ENCODE data around the gene LAPTM4A. TPM values are rescaled to one million over a fixed set of nuclear protein-coding genes. Genes with fewer than 3 reads are reported as not detected.
A peak's percentile ranks its signal among the peaks of the same experiment; 100 is the strongest.

LAPTM4A gene
- total RNA-seq, 6 experiments from 2014 or later: 80.0 to 143 (median 126) TPM

- H3K27me3 ChIP-seq: peaks cover 0 to 8% of the 10 kb centered on the region in 2 donors
- H3K4me3 ChIP-seq: no peak overlapping the region
- TF ChIP-seq, protein P1, sequence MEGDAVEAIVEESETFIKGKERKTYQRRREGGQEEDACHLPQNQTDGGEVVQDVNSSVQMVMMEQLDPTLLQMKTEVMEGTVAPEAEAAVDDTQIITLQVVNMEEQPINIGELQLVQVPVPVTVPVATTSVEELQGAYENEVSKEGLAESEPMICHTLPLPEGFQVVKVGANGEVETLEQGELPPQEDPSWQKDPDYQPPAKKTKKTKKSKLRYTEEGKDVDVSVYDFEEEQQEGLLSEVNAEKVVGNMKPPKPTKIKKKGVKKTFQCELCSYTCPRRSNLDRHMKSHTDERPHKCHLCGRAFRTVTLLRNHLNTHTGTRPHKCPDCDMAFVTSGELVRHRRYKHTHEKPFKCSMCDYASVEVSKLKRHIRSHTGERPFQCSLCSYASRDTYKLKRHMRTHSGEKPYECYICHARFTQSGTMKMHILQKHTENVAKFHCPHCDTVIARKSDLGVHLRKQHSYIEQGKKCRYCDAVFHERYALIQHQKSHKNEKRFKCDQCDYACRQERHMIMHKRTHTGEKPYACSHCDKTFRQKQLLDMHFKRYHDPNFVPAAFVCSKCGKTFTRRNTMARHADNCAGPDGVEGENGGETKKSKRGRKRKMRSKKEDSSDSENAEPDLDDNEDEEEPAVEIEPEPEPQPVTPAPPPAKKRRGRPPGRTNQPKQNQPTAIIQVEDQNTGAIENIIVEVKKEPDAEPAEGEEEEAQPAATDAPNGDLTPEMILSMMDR (IDR thresholded peaks at IDR 0.05): peak; percentile 55 to 68 (median 61)
- TF ChIP-seq POLR2A (IDR thresholded peaks at IDR 0.05): no peak
- H3K4me1 ChIP-seq: peaks cover 0 to 5% (median 0%) of the 10 kb centered on the region in 4 donors
- DNase-seq (no peak), ATAC-seq (peak; percentile 78 to 88 (median 78))
- 6% methylated on average over 2 of the region's 2 CpGs for WGBS (ENCODE audit: insufficient coverage, low coverage, low lambda C conversion rate, missing lambda C conversion rate)
- intact Hi-C loops (cut with DNase I): no loop called here
- H3K27ac ChIP-seq: no peak overlapping the region
- no peaks in the 10 kb centered on the region for H3K9me3 ChIP-seq
- no peaks in the 10 kb centered on the region for H3K36me3 ChIP-seq
Observed at GRCh38 chr2:20015482-20016083, 35.8 kb downstream of the LAPTM4A start.

DNA sequence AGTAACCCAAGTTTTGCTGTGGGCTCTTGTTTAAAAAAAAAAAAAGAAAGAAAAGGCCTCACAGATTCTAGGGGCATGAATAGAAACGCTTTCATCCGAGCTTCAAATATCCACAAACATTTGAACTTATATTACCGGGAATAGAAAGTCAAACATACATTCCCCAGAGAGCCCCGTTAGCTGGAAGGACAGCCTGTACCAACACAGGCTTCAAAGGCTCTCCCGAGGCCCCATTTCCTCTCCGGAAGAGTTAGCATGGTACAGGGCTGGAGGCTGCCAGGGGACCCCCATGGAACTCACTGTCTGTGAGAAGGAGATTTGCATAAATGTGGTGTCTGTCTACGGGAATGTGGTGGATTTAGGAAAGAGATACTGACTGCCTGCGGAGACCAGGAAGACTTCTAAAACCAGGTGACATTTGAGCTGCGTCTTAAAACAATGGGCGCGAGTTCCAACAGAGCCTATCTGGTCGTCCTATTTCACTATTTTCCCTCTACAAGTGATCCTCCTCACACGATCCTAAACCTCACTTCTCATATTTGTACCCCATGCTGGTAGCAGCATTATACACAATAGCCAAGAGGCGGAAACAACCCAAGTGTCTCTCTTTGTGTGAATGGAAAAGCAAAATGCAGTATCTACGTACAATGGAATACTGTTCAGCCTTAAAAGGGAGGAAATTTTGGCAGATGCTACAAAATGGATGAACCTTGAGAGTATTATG is 38.1 kb downstream of the LAPTM4A start:
- Histone ChIP-seq H3K4me3 (peak overlapping the region in 1 of 3 donors; percentile 51), H3K4me1 (peaks cover 0 to 5% (median 0%) of the 10 kb centered on the region in 4 donors), H3K27ac (no peak overlapping the region), H3K36me3 (no peaks in the 10 kb centered on the region), H3K27me3 (peaks cover 0 to 8% of the 10 kb centered on the region in 2 donors), H3K9me3 (no peaks in the 10 kb centered on the region)
- TF ChIP-seq POLR2A (IDR thresholded peaks at IDR 0.05): no peak
- TF ChIP-seq, protein P1 (IDR thresholded peaks at IDR 0.05): no peak
- DNase-seq (no peak), ATAC-seq (no peak)
- intact Hi-C loops (cut with DNase I): loop anchor here in 1 of 2 donors (5.0 kb wide), 1 partner anchor 84 kb away; no protein-coding TSS in a partner anchor
- WGBS (ENCODE audit: insufficient coverage, low coverage, low lambda C conversion rate, missing lambda C conversion rate): 58% methylated on average over 12 of the region's 15 CpGs

- peaks cover 0 to 5% (median 0%) of the 10 kb centered on the region in 4 donors for H3K4me1 ChIP-seq
- WGBS (ENCODE audit: insufficient coverage, low coverage, low lambda C conversion rate, missing lambda C conversion rate): 4% methylated on average over 5 of the region's 87 CpGs
- ATAC-seq (peak; percentile 70 to 86 (median 72)), DNase-seq (peak in 2 of 3 donors; percentile 46 to 48)
- TF ChIP-seq POLR2A (IDR thresholded peaks at IDR 0.05): no peak
- TF ChIP-seq, protein P1 (IDR thresholded peaks at IDR 0.05): no peak
- H3K9me3 ChIP-seq: no peaks in the 10 kb centered on the region
- H3K27me3 ChIP-seq: peaks cover 0 to 8% of the 10 kb centered on the region in 2 donors
- intact Hi-C loops (cut with DNase I): loop anchor here in 1 of 2 donors (5.0 kb wide), 1 partner anchor 85 kb away; no protein-coding TSS in a partner anchor
- H3K36me3 ChIP-seq: no peaks in the 10 kb centered on the region
- no peak within 1 kb of the TSS for H3K27ac ChIP-seq
- peak within 1 kb of the TSS; percentile 22 to 51 (median 41) for H3K4me3 ChIP-seq
Observed at GRCh38 chr2:20012282-20013125, 38.9 kb downstream of the LAPTM4A start, which contains the start of gene MATN3. TSS of gene MATN3 (minus strand) at chr2:20012668. CDS start at chr2:20012631, 37 bp downstream.

- Histone ChIP-seq H3K9me3 (no peaks in the 10 kb centered on the region), H3K27me3 (peaks cover 0 to 8% of the 10 kb centered on the region in 2 donors), H3K27ac (no peak overlapping the region), H3K4me1 (peaks cover 0 to 5% (median 0%) of the 10 kb centered on the region in 4 donors), H3K4me3 (peak overlapping the region in 2 of 3 donors; percentile 41 to 51), H3K36me3 (no peaks in the 10 kb centered on the region)
- WGBS (ENCODE audit: insufficient coverage, low coverage, low lambda C conversion rate, missing lambda C conversion rate): 52% methylated on average over 4 of the region's 4 CpGs
- no peak for ATAC-seq
- no peak for TF ChIP-seq POLR2A (IDR thresholded peaks at IDR 0.05)
- TF ChIP-seq, protein P1 (IDR thresholded peaks at IDR 0.05): no peak
- DNase-seq: no peak
- intact Hi-C loops (cut with DNase I): loop anchor here in 1 of 2 donors (5.0 kb wide), 1 partner anchor 85 kb away; no protein-coding TSS in a partner anchor
Observed at GRCh38 chr2:20012032-20012281, 39.5 kb downstream of the LAPTM4A start.
